SK-N-SH treated with all-trans-retinoic acid at 6 μM for 48 hours (cell line): ENCODE results near the gene GPR68.
A peak's percentile ranks its signal among the peaks of the same experiment; 100 is the strongest.

Experiments
- TOX ChIP-seq: fragments of 250-450 bp; sonication (Bioruptor Pico); IDR thresholded peaks from 2 replicates; pipeline ENCODE4 v1.8.0; 2021; ENCODE audit warnings: mild to moderate bottlenecking, moderate library complexity, borderline replicate concordance
- ZFP3 ChIP-seq: fragments of 250-450 bp; sonication (Bioruptor Pico); IDR thresholded peaks from 2 replicates; pipeline ENCODE4 v1.5.0; 2020; ENCODE audit warnings: mild to moderate bottlenecking, moderate library complexity
- ZNF8 ChIP-seq: fragments of 450-650 bp; formaldehyde crosslinking; IDR thresholded peaks from 2 replicates; pipeline ENCODE4 v1.5.0; 2020; ENCODE audit warnings: mild to moderate bottlenecking, moderate library complexity
- TF ChIP-seq, protein P1 (sequence below): fragments of 250-450 bp; sonication (Bioruptor Pico); IDR thresholded peaks from 2 replicates; pipeline ENCODE4 v1.5.1; 2020; ENCODE audit warnings: low read depth, mild to moderate bottlenecking, moderate library complexity

DNA sequence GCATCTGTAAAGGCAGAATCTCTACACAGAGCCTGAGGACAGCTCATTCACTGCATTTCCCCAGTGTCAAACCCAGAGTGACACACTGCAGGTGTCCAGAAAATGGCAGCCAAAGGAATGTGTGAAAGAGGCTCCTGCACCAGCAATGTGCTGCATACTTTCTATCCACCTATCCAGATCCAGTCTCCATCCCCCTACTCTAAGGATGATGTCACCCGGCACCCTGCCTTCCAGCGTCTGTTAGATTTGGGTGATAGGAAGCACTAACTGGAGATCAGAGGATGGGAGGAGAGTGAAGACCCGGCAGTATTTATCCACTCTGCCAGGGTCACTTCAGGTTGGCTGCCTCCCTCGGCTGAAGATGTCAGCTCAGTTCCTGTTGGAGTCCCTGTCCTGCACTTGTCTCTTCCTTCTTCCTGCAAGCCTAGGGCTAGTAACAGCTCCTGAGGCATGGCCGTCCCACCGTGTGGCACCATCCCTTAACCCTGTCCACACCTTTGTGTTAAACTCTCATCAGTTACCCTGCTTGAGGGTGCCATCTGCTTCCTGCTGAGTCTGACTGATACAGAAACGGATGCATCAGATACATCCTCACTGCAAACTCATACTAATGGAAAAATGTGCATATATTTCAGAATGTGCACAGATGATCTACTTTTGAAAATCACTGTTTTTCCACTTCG, 13.0 kb upstream of the GPR68 start:
- TF ChIP-seq, protein P1, sequence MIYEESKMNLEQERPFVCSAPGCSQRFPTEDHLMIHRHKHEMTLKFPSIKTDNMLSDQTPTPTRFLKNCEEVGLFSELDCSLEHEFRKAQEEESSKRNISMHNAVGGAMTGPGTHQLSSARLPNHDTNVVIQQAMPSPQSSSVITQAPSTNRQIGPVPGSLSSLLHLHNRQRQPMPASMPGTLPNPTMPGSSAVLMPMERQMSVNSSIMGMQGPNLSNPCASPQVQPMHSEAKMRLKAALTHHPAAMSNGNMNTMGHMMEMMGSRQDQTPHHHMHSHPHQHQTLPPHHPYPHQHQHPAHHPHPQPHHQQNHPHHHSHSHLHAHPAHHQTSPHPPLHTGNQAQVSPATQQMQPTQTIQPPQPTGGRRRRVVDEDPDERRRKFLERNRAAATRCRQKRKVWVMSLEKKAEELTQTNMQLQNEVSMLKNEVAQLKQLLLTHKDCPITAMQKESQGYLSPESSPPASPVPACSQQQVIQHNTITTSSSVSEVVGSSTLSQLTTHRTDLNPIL = peak; percentile 42; the same call in 1 of the 2 replicates
- TF ChIP-seq ZFP3 (CRISPR knock-in tag) (no peak), TOX (CRISPR knock-in tag) (no peak), ZNF8 (no peak)
